Measurements from ENCODE around the gene UNK. TPM values are rescaled to one million over a fixed set of nuclear protein-coding genes. Genes with fewer than 3 reads are reported as not detected.
"Not testable (repeated sequence)": the region's sequence is repeated elsewhere in the genome, so short reads cannot be mapped to it uniquely, and the experiment has no call there.

The UNK gene
- total RNA-seq, 1 experiment from 2014 or later: 35.4 TPM

- no peak; the same call in none of the 2 replicates for TF ChIP-seq ZNF425 (CRISPR knock-in tag; conservative IDR thresholded peaks at IDR 0.05)
- no peak for TF ChIP-seq TEAD1 (CRISPR knock-in tag; IDR thresholded peaks at IDR 0.05)
- TF ChIP-seq TP53 (CRISPR knock-in tag; IDR thresholded peaks at IDR 0.05): no peak
- TF ChIP-seq SMAD3 (CRISPR knock-in tag; IDR thresholded peaks at IDR 0.05; ENCODE audit: borderline replicate concordance): no peak
Measured at GRCh38 chr17:75776386-75777295, 8.0 kb upstream of the UNK start (continued).

- CTCF ChIA-PET: interaction anchor here (3.0 to 7.8 kb wide), 3 partner anchors 12 to 23 kb away, joined by 39 to 72 read pairs (median 58); partner anchors contain the start of gene GALK1
- Mint-ChIP-seq H3K27ac (peak overlapping the region; percentile 68), H3K4me3 (peak overlapping the region; percentile 94), H3K36me3 (peaks cover 28% of the 10 kb centered on the region), H3K27me3 (ENCODE audit: low read depth) (peaks cover 4% of the 10 kb centered on the region), H3K9me3 (no peaks in the 10 kb centered on the region), H3K4me1 (peaks cover 33% of the 10 kb centered on the region)
- ATAC-seq (no peak), DNase-seq (ENCODE audit: low spot score) (no peak)
- TF ChIP-seq ATF1 (CRISPR knock-in tag; IDR thresholded peaks at IDR 0.05) (no peak), NFATC4 (CRISPR knock-in tag; IDR thresholded peaks at IDR 0.05) (peak; percentile 40; the same call in 1 of the 2 replicates)
- POLR2A ChIA-PET: interaction anchor here (0.6 to 4.0 kb wide), 6 partner anchors 8 to 51 kb away, joined by 3 to 22 read pairs (median 5); partner anchors contain the start of genes GALK1 and UNK
Measured at GRCh38 chr17:75777296-75777922, 7.2 kb upstream of the UNK start.

GRCh38 chr17:75778066-75778860, 6.3 kb upstream of the UNK start:
- not testable (repeated sequence) for ATAC-seq; H3K9me3 Mint-ChIP-seq; DNase-seq (ENCODE audit: low spot score); H3K27me3 Mint-ChIP-seq (ENCODE audit: low read depth)
- CTCF ChIA-PET: interaction anchor here (1.1 to 3.0 kb wide), 5 partner anchors 14 to 77 kb away, joined by 5 to 39 read pairs (median 17); partner anchors contain the start of genes GALK1 and WBP2
- Mint-ChIP-seq H3K27ac (peak overlapping the region; percentile 97), H3K4me3 (peak overlapping the region; percentile 94), H3K36me3 (peaks cover 28% of the 10 kb centered on the region), H3K4me1 (peaks cover 38% of the 10 kb centered on the region)
- peak; percentile 36; the same call in 1 of the 2 replicates for TF ChIP-seq NFATC4 (CRISPR knock-in tag; IDR thresholded peaks at IDR 0.05)
- POLR2A ChIA-PET: interaction anchor here (0.6 to 1.4 kb wide), 3 partner anchors 12 to 50 kb away, joined by 3 to 6 read pairs (median 3); partner anchors contain the start of gene GALK1

- ChIA-PET CTCF (interaction anchor here (1.1 to 3.0 kb wide), 8 partner anchors 14 to 145 kb away, joined by 5 to 39 read pairs (median 13); partner anchors contain the start of genes GALK1, SMIM5 and WBP2), POLR2A (interaction anchor here (1.4 kb wide), 1 partner anchor 14 kb away, joined by 3 read pairs; the partner anchor contains the start of gene GALK1)
- DNase-seq (ENCODE audit: low spot score): peak; percentile 75
- H3K27ac Mint-ChIP-seq: peak overlapping the region; percentile 97
- no peaks in the 10 kb centered on the region for H3K9me3 Mint-ChIP-seq
- peak; percentile 2; the same call in 1 of the 2 replicates for ATAC-seq
- peaks cover 44% of the 10 kb centered on the region for H3K4me1 Mint-ChIP-seq
- H3K27me3 Mint-ChIP-seq (ENCODE audit: low read depth): peaks cover 4% of the 10 kb centered on the region
- peak overlapping the region; percentile 94 for H3K4me3 Mint-ChIP-seq
- H3K36me3 Mint-ChIP-seq: peaks cover 28% of the 10 kb centered on the region
- TF ChIP-seq AR (CRISPR knock-in tag; IDR thresholded peaks at IDR 0.05): peak; percentile 74; the same call in 1 of the 2 replicates
- TF ChIP-seq ZNF281 (CRISPR knock-in tag; IDR thresholded peaks at IDR 0.05): no peak
- TF ChIP-seq ZBTB43 (CRISPR knock-in tag; IDR thresholded peaks at IDR 0.05): no peak
- no peak for TF ChIP-seq GRHL2 (CRISPR knock-in tag; IDR thresholded peaks at IDR 0.05; ENCODE audit: insufficient replicate concordance, severe bottlenecking)
- TF ChIP-seq RELA (CRISPR knock-in tag; IDR thresholded peaks at IDR 0.05; ENCODE audit: borderline replicate concordance): no peak
- no peak for TF ChIP-seq ZNF423 (CRISPR knock-in tag; IDR thresholded peaks at IDR 0.05)
- TF ChIP-seq OVOL2 (CRISPR knock-in tag; IDR thresholded peaks at IDR 0.05; ENCODE audit: borderline replicate concordance): no peak
- no peak for TF ChIP-seq FOXJ3 (CRISPR knock-in tag; IDR thresholded peaks at IDR 0.05; ENCODE audit: borderline replicate concordance)
Measured at GRCh38 chr17:75778861-75779249, 5.8 kb upstream of the UNK start.

Measured in WTC11 (cell line).